ENCODE measurements around the gene VIPAS39. TPM values are rescaled to one million over a fixed set of nuclear protein-coding genes. Genes with fewer than 3 reads are reported as not detected.

The VIPAS39 gene
- total RNA-seq, 2 donors from 2014 or later, result 26.7 to 29.8 TPM

- no peak for DNase-seq
- H3K4me3 Mint-ChIP-seq, result no peak overlapping the region
- Histone ChIP-seq H3K4me3 (ENCODE audit: low read length) (no peak overlapping the region), H3K27me3 (ENCODE audit: control insufficient read depth, insufficient read depth, low read length, poor library complexity, severe bottlenecking) (no peaks in the 10 kb centered on the region), H3K9ac (ENCODE audit: extremely low read depth, low read length, poor library complexity, severe bottlenecking) (no peak overlapping the region), H3K9me3 (ENCODE audit: control insufficient read depth, low read length) (no peaks in the 10 kb centered on the region), H3K36me3 (ENCODE audit: control insufficient read depth, insufficient read depth, low read length) (no peaks in the 10 kb centered on the region), H3K4me1 (ENCODE audit: control insufficient read depth, insufficient read depth, low read length) (no peaks in the 10 kb centered on the region), H3K27ac (ENCODE audit: low read depth, low read length) (no peak overlapping the region)
- no peaks in the 10 kb centered on the region for H3K27me3 Mint-ChIP-seq (ENCODE audit: insufficient read depth)
- no peaks in the 10 kb centered on the region for H3K36me3 Mint-ChIP-seq (ENCODE audit: low read depth)
- no peak for TF ChIP-seq CTCF (conservative IDR thresholded peaks at IDR 0.05)
- 88 to 90% methylated on average over 4 to 6 of the region's 6 CpGs for WGBS, 2 experiments (ENCODE audit: insufficient coverage in 1 of 2, insufficient read length in 1 of 2)
- H3K27ac Mint-ChIP-seq, result no peak overlapping the region
- no peaks in the 10 kb centered on the region for H3K4me1 Mint-ChIP-seq
- no peaks in the 10 kb centered on the region for H3K9me3 Mint-ChIP-seq
Measured at GRCh38 chr14:77489041-77489440, 31.6 kb upstream of the VIPAS39 start.

- no peak overlapping the region for H3K27ac Mint-ChIP-seq
- Histone ChIP-seq H3K4me3 (ENCODE audit: low read length) (no peak overlapping the region), H3K9ac (ENCODE audit: extremely low read depth, low read length, poor library complexity, severe bottlenecking) (no peak overlapping the region), H3K4me1 (ENCODE audit: control insufficient read depth, insufficient read depth, low read length) (no peaks in the 10 kb centered on the region), H3K36me3 (ENCODE audit: control insufficient read depth, insufficient read depth, low read length) (no peaks in the 10 kb centered on the region), H3K9me3 (ENCODE audit: control insufficient read depth, low read length) (no peaks in the 10 kb centered on the region), H3K27me3 (ENCODE audit: control insufficient read depth, insufficient read depth, low read length, poor library complexity, severe bottlenecking) (no peaks in the 10 kb centered on the region), H3K27ac (ENCODE audit: low read depth, low read length) (no peak overlapping the region)
- H3K36me3 Mint-ChIP-seq (ENCODE audit: low read depth), result no peaks in the 10 kb centered on the region
- no peak for TF ChIP-seq CTCF (conservative IDR thresholded peaks at IDR 0.05)
- no peak overlapping the region for H3K4me3 Mint-ChIP-seq
- no peaks in the 10 kb centered on the region for H3K9me3 Mint-ChIP-seq
- H3K27me3 Mint-ChIP-seq (ENCODE audit: insufficient read depth), result no peaks in the 10 kb centered on the region
- 89 to 96% methylated on average over 4 to 7 of the region's 7 CpGs for WGBS, 2 experiments (ENCODE audit: insufficient coverage in 1 of 2, insufficient read length in 1 of 2)
- DNase-seq, result no peak
- no peaks in the 10 kb centered on the region for H3K4me1 Mint-ChIP-seq
Measured at GRCh38 chr14:77488558-77488957, 31.2 kb upstream of the VIPAS39 start.

- DNase-seq, result no peak
- Histone ChIP-seq H3K9ac (ENCODE audit: extremely low read depth, low read length, poor library complexity, severe bottlenecking) (no peak overlapping the region), H3K27ac (ENCODE audit: low read depth, low read length) (no peak overlapping the region), H3K9me3 (ENCODE audit: control insufficient read depth, low read length) (no peaks in the 10 kb centered on the region), H3K27me3 (ENCODE audit: control insufficient read depth, insufficient read depth, low read length, poor library complexity, severe bottlenecking) (no peaks in the 10 kb centered on the region), H3K36me3 (ENCODE audit: control insufficient read depth, insufficient read depth, low read length) (no peaks in the 10 kb centered on the region), H3K4me1 (ENCODE audit: control insufficient read depth, insufficient read depth, low read length) (no peaks in the 10 kb centered on the region), H3K4me3 (ENCODE audit: low read length) (no peak overlapping the region)
- H3K27me3 Mint-ChIP-seq (ENCODE audit: insufficient read depth), result no peaks in the 10 kb centered on the region
- no peak overlapping the region for H3K27ac Mint-ChIP-seq
- TF ChIP-seq CTCF (conservative IDR thresholded peaks at IDR 0.05), result no peak
- no peaks in the 10 kb centered on the region for H3K36me3 Mint-ChIP-seq (ENCODE audit: low read depth)
- no peaks in the 10 kb centered on the region for H3K4me1 Mint-ChIP-seq
- no peaks in the 10 kb centered on the region for H3K9me3 Mint-ChIP-seq
- H3K4me3 Mint-ChIP-seq, result no peak overlapping the region
- WGBS, 2 experiments (ENCODE audit: insufficient coverage in 1 of 2, insufficient read length in 1 of 2), result 90% methylated on average over 2 to 7 of the region's 7 CpGs
Measured at GRCh38 chr14:77485901-77486678, 28.7 kb upstream of the VIPAS39 start.
